ENCODE data around the gene DNAI4.
"Not testable (repeated sequence)": the region's sequence is repeated elsewhere in the genome, so short reads cannot be mapped to it uniquely, and the experiment has no call there.

Gene DNAI4

DNA sequence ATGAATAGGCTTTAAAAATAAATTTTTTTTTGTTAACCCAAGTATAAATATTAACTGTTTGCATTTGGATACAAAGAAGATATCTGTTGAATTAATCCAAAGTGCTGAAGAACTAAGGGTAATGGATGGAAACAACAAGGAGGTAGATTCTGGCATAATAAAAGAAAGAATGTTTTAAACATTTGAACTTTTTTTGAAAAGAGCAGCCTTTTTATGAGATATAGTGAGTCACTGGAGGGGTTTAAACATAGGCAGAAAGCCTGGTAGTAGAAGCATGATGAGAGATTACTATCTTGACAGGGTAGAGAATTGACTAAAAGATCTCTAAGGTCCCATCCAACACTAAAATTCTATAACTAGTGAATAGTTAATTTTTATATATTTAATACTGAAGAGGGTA, 2.9 kb upstream of the DNAI4 start:
- no peak for DNase-seq

DNA sequence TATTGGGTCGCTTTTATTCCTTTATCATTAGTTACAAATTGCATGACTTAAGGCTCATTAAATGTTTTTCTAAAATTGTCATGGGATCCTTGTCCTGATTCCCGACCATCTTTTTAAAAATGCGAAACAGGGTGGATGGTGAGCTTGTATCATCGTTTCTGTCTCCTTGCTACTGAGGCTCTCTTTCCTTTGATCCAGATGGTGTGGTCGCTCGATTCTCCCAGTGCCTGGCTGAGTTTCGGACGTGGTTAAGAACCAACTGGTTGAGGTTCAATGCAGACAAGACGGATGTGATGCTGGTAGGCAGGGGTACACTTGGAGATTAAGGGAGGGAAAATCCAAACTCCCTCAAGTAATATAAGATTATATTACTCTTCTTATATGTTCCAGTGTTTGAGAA, 1.3 kb upstream of the DNAI4 start:
- no peak for DNase-seq

DNA sequence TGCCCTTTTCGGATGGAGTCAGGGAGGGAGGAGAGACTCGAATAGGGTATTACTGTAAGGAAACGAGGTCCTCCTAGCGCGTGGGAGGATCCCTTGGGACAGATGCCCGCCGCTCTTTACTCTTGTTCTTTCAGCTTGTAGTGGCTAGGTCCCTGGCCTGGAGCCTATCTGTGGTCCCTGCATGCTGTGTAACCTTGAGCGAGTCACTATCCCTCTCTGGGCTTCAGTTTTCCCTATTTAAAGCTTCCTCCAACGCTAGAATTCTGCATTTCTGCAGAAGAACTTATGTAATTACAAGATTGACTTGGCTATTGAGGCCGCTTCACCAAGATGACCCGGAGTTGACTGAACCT, 878 bp upstream of the DNAI4 start:
- no peak for DNase-seq

- DNase-seq = no peak
Observed at GRCh38 chr1:66920543-66920942, 4.1 kb downstream of the DNAI4 start.

GRCh38 chr1:66919828-66920227, 4.8 kb downstream of the DNAI4 start:
- DNase-seq = no peak

GRCh38 chr1:66919063-66919462, 5.6 kb downstream of the DNAI4 start:
- no peak for DNase-seq

DNA sequence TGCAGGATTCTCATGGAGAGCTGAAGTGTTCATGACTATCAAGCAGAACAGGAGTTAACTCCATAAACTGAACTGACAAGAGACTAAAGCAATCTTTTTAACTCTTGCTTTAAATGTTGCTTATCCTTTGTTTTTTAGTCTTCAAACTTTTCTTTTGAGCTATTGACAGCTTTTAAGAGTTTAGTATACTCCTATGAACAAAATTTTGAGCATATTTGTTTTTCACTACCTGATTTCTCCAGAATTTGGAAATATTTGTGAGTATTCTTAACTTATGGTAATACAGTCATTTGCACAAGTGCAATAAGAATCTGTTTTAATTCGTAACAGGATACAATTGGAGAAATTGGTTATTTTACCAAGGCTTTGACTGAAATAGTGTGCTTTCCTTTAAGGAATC, 7.2 kb downstream of the DNAI4 start:
- no peak for DNase-seq

GRCh38 chr1:66916320-66916719, 8.3 kb downstream of the DNAI4 start:
- DNase-seq = no peak

- not testable (repeated sequence) for DNase-seq
Observed at GRCh38 chr1:66915203-66915602, 9.5 kb downstream of the DNAI4 start.

- DNase-seq = no peak
Observed at GRCh38 chr1:66893712-66894111, 30.9 kb downstream of the DNAI4 start.

GRCh38 chr1:66890621-66891020, 34.0 kb downstream of the DNAI4 start:
- no peak for DNase-seq

DNA sequence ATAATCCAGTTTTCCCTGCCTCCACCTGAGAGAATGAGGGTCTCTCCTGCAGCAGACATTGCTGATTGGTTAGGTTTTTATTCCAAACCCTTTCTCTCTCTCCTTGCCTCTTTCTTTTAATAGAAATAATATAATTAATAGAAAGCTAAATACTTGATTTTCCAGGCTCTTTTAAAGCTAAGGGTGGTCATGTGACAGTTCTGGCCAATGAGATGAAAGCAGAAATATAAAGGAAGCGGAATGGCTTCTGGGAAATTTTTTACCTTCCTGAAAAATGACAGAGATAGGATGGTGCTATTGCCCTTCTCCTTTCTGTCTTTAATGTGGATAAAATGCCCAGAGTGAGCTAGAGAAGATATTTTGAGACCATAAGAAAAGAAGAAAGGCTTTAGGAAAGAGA, 35.6 kb downstream of the DNAI4 start:
- no peak for DNase-seq

DNA sequence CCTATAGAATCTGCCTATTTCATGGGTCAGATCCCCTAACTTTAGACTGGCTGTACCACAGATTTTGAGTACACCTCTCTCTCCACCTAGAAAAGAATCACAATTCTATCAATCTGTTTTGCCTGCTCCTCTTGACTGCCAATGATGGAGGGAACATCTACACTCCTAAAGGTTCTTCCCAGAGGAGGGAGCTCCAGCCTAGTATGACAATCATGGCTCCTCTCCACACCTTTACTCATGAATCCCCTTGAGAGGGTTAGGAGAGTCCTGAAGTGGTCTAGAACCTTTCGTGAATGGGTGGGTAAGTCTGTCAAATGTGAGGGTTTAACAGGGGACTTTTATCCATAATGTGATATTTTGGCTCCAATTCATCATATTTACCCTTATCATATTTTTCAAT, 48.0 kb downstream of the DNAI4 start:
- no peak for DNase-seq

DNA sequence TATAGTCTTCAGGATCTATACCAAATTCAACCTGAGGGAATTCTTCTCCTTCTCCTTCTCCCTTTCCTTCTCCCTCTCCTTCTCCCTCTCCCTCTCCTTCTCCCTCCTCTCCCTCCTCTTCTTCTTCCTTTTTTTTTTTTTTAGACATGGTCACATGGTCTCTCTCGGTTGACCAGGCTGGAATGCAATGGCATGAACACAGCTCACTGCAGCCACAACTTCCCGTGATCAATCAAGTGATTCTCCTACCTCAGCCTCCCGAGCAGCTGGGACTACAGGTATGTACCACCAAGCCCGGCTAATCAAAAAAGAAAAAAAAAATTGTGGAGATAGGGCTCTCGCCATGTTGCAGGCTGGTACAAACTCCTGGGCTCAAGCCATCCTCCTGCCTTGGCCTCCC, 51.5 kb downstream of the DNAI4 start:
- DNase-seq = no peak

- DNase-seq = not testable (repeated sequence)
Observed at GRCh38 chr1:66872024-66872423, 52.6 kb downstream of the DNAI4 start.

DNA sequence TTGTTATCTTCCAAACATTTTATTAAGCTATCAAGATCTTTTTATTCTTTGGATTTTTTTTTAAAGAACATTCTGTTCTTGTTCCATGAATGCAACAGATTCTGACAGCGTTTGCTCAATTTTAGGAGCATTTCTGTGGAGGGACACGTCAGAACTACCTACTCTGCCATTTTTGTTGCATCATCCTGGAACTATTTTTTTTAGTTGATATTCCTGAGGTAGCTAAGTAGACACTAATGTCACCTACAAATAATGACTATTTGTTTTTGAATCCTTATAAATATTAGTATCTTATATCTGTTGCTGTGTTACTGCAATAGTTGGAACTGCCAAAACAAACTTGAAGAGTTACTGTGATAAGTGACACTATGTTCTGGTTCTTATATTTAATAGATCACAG, 57.2 kb downstream of the DNAI4 start:
- DNase-seq = no peak

DNA sequence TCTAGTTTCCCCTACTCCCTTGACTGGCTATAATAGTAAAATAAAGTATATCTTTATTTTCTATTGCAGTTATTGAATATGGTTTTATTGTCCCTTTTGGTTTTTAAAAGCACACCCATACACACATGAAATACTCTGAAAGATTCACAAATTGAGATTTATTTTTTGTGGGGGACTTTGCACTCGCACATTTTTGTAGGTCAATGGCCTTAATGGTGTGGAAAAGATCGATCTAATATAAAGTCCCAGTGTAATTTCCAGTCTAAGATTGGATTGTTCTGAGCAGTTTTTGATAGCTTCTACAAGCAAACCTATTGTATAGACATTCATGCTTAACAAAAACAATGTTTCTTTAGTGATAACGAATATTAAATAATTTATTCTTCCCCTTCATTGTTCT, 64.1 kb downstream of the DNAI4 start:
- DNase-seq = no peak

GRCh38 chr1:66853379-66853778, 71.3 kb downstream of the DNAI4 start:
- DNase-seq = no peak

GRCh38 chr1:66852870-66853269, 71.8 kb downstream of the DNAI4 start:
- DNase-seq = no peak

DNA sequence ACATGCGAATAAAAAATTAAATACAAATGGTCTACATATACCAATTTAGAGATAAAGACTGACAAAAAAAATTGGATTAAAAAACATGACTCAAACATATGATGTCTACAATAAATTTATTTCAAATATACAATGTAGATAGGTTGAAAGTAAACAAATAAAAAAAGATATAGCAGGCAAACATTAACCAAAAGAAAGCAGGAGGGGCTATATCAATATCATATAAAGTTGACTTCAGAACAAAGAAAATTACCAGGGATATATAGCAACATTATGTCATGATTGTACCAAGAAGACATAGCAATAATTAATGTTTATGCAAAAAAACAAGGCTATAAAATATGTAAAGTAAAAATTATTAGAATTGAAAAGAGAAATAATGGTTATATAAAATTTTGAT, 73.7 kb downstream of the DNAI4 start:
- no peak for DNase-seq

GRCh38 chr1:66848193-66848592, 76.5 kb downstream of the DNAI4 start:
- DNase-seq = no peak

DNA sequence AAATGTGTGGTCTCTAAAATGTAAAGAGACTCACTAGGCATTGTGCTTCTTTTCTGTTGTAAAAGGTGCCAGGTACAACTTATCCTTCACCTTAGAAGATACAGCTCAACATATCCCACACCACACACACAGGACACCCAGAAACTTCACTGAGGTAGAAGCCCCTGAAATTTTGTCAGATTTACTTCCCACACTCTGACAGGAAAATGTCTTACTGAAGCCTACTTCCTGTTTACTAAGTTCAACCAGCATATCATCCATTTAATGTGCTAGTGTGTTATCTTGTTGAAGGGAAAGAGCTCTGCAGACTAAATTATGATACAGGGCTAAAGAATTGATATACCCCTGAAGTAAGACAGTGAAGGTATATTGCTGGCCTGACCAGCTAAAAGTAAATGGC, 83.7 kb downstream of the DNAI4 start:
- DNase-seq = no peak

GRCh38 chr1:66834926-66835325, 89.7 kb downstream of the DNAI4 start:
- DNase-seq = no peak

GRCh38 chr1:66833112-66833511, 91.5 kb downstream of the DNAI4 start:
- DNase-seq = no peak

DNA sequence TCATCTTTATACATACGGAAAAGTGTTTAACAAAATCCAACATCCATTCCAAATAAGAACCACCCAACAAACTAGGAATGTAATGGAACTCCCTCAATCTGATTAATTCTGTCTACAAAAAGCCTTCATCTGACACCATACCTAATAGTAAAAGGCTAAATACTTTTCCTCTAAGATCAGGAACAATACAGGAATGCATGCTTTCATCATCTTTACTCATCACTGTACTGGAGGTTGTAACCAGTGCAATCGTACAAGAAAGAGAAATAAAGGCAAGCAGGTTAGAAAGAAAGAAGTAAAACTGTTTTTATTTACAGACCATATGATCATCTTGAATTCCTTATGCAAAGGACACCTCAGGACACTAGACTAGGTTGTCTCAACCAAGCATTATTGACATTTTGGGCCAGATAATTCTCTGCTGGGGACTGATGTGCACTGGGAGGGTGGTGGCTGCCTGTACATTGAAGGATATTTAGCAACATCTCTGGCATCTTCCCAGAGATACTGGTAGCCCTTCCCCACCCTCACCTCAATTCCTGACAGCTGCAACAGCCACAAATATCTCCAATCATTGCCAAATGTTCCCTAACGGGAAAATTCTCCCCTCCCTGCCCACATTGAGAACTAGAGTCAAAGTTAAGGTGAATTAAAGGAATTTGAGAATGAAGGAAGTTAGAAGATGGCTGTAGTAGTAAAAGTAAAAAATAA, 93.0 kb downstream of the DNAI4 start:
- no peak for DNase-seq

GRCh38 chr1:66824771-66825170, 99.9 kb downstream of the DNAI4 start:
- DNase-seq = no peak
